HCT116 (cell line): ENCODE measurements around the gene FALEC. TPM values are rescaled to one million over a fixed set of nuclear protein-coding genes. Genes with fewer than 3 reads are reported as not detected.

Source experiments
- ATAC-seq: fragments of 200-7000 bp; cut with Tn5 transposase; 2 replicates; pipeline ENCODE4 v1.9.1; 2020; ENCODE audit warnings: mild to moderate bottlenecking, moderate library complexity
- BruUV-seq: library from RNA; stranded (reverse); fragments of 400-500 nt; replicated peaks from 2 replicates; lab custom pipeline; 2021; lab: Mats Ljungman, UMichigan
- CTCF ChIA-PET: fragments of 300-600 bp; sonication (Branson Sonifier 250); formaldehyde crosslinking; loops from one replicate; lab custom pipeline; 2021; ENCODE audit warnings: antibody characterized with exemption; lab: Charles Lee
- POLR2A ChIA-PET: fragments of 300-600, 350-600 bp; sonication (Branson Sonifier 250); formaldehyde crosslinking; loops from one replicate; lab custom pipeline; 2021; ENCODE audit warnings: antibody characterized with exemption; lab: Charles Lee
- RAD21 ChIA-PET, 2 experiments: fragments of 300-600 bp; sonication (Branson Sonifier 250); formaldehyde crosslinking; loops; one replicate each; lab custom pipeline; 2023; ENCODE audit warnings: low total read pairs in 2 of 2; ENCODE audit not compliant: uncharacterized antibody in 2 of 2, unreplicated experiment in 2 of 2, low non-redundant PET in 1 of 2; lab: Charles Lee
- DNase-seq: peaks from one replicate; pipeline ENCODE4 v3.0.0-alpha.2; 2010; ENCODE audit warnings: low read depth, low spot score
- H2AFZ ChIP-seq: fragments of 200-600 bp; shearing (Covaris generic), sonication (generic); 2 replicates; pipeline ENCODE4 v1.6.1; 2017; ENCODE audit warnings: low read depth, mixed run types, mixed read lengths, antibody characterized with exemption, low read length; ENCODE audit not compliant: poor library complexity, severe bottlenecking
- H3K27ac ChIP-seq: 2 replicates; pipeline ENCODE4 v1.5.1; 2012; ENCODE audit warnings: low read depth, low read length
- H3K27me3 ChIP-seq: fragments of 200-600 bp; sonication (generic); 2 replicates; pipeline ENCODE4 v1.6.1; 2016; ENCODE audit warnings: mixed run types, low read length, mixed read lengths; ENCODE audit not compliant: insufficient read depth
- H3K36me3 ChIP-seq, 2 experiments: fragments of 200-500 bp in 1 of 2; fragments of 200-600 bp in 1 of 2; sonication (Bioruptor generic) in 1 of 2; sonication (generic) in 1 of 2; 2 replicates each; pipeline versions ENCODE4 v1.5.1 to v1.6.1; 2014 to 2016; ENCODE audit warnings: low read length in 2 of 2, inconsistent platforms in 1 of 2, mixed read lengths in 1 of 2, mixed run types in 1 of 2; ENCODE audit not compliant: insufficient read depth in 2 of 2, control insufficient read depth in 1 of 2
- H3K4me1 ChIP-seq, 2 experiments: fragments of 200-600 bp in 1 of 2; sonication (generic) in 1 of 2; 2 replicates each; pipeline versions ENCODE4 v1.5.1 to v1.6.1; 2012 to 2017; ENCODE audit warnings: low read length in 2 of 2, inconsistent platforms in 1 of 2, mild to moderate bottlenecking in 1 of 2, mixed read lengths in 1 of 2, mixed run types in 1 of 2, moderate library complexity in 1 of 2; ENCODE audit not compliant: insufficient read depth in 2 of 2, control insufficient read depth in 1 of 2
- H3K4me2 ChIP-seq: fragments of 200-600 bp; sonication (generic); 2 replicates; pipeline ENCODE4 v1.6.1; 2017; ENCODE audit warnings: mixed run types, low read length, mixed read lengths
- H3K4me3 ChIP-seq, 2 experiments: fragments of 200-600 bp in 1 of 2; sonication (generic) in 1 of 2; replicated peaks in 1 of 2; 2 replicates each; pipeline ENCODE4 v1.5.1; 2011 to 2016; ENCODE audit warnings: low read length in 2 of 2, control low read depth in 1 of 2, low read depth in 1 of 2, mild to moderate bottlenecking in 1 of 2, mixed read lengths in 1 of 2, mixed run types in 1 of 2
- H3K79me2 ChIP-seq: fragments of 200-600 bp; sonication (generic); 2 replicates; pipeline ENCODE4 v1.6.1; 2017; ENCODE audit warnings: mild to moderate bottlenecking, mixed run types, low read length, moderate library complexity, mixed read lengths; ENCODE audit not compliant: insufficient read depth
- H3K9ac ChIP-seq: fragments of 200-600 bp; sonication (generic); 2 replicates; pipeline ENCODE4 v1.6.1; 2016; ENCODE audit warnings: low read length, mixed read lengths
- H3K9me2 ChIP-seq: fragments of 200-600 bp; sonication (generic), shearing (Covaris generic); 2 replicates; pipeline ENCODE4 v1.6.1; 2017; ENCODE audit warnings: mixed run types, mild to moderate bottlenecking, moderate library complexity; ENCODE audit not compliant: insufficient read depth
- H3K9me3 ChIP-seq, 2 experiments: fragments of 200-500 bp in 1 of 2; fragments of 200-600 bp in 1 of 2; sonication (Bioruptor generic) in 1 of 2; sonication (generic) in 1 of 2; 2 replicates each; pipeline ENCODE4 v1.6.1; 2014 to 2017; ENCODE audit warnings: low read length in 2 of 2, mixed read lengths in 2 of 2, inconsistent platforms in 1 of 2, low read depth in 1 of 2, mild to moderate bottlenecking in 1 of 2, mixed run types in 1 of 2, moderate library complexity in 1 of 2; ENCODE audit not compliant: control insufficient read depth in 1 of 2, insufficient read depth in 1 of 2
- H4K20me1 ChIP-seq: fragments of 200-600 bp; sonication (generic), shearing (Covaris generic); 2 replicates; pipeline ENCODE4 v1.6.1; 2017; ENCODE audit warnings: mixed run types, mild to moderate bottlenecking, moderate library complexity; ENCODE audit not compliant: insufficient read depth
- CEBPB ChIP-seq: IDR thresholded peaks from 2 replicates; pipeline ENCODE4 v1.6.1; 2012; ENCODE audit warnings: low read depth
- CTCF ChIP-seq, 3 experiments: fragments of 200-600 bp in 1 of 3; sonication (generic) in 1 of 3; IDR thresholded peaks in 2 of 3; conservative IDR thresholded peaks in 1 of 3; 2 replicates each; pipeline ENCODE4 v1.5.1; 2012 to 2017; ENCODE audit warnings: low read depth in 2 of 3, low read length in 2 of 3, antibody characterized with exemption in 1 of 3, borderline replicate concordance in 1 of 3, control low read depth in 1 of 3, mild to moderate bottlenecking in 1 of 3, mixed read lengths in 1 of 3, mixed run types in 1 of 3, moderate library complexity in 1 of 3; ENCODE audit not compliant: insufficient read depth in 1 of 3
- EGR1 ChIP-seq: IDR thresholded peaks from 2 replicates; pipeline ENCODE4 v1.6.1; 2012; ENCODE audit warnings: low read depth
- EZH2 ChIP-seq: fragments of 200-600 bp; sonication (generic); IDR thresholded peaks from 2 replicates; pipeline ENCODE4 v1.6.1; 2017; ENCODE audit warnings: antibody characterized with exemption, mixed run types
- EZH2phosphoT487 ChIP-seq: fragments of 200-600 bp; IDR thresholded peaks from 2 replicates; pipeline ENCODE4 v1.6.1; 2018; ENCODE audit warnings: antibody characterized with exemption, borderline replicate concordance
- POLR2A ChIP-seq: IDR thresholded peaks from 2 replicates; pipeline ENCODE4 v1.7.0; 2011; ENCODE audit warnings: borderline replicate concordance; ENCODE audit not compliant: insufficient read depth, insufficient read length; ENCODE audit errors: extremely low read depth
- POLR2AphosphoS5 ChIP-seq: IDR thresholded peaks from 2 replicates; pipeline ENCODE4 v1.6.1; 2011; ENCODE audit warnings: mild to moderate bottlenecking, low read depth, low read length, moderate library complexity
- SIN3A ChIP-seq: IDR thresholded peaks from 2 replicates; pipeline ENCODE4 v1.6.1; 2012; ENCODE audit warnings: low read depth
- SP1 ChIP-seq: IDR thresholded peaks from 2 replicates; pipeline ENCODE4 v1.6.1; 2012; ENCODE audit warnings: low read depth
- SRF ChIP-seq: IDR thresholded peaks from 2 replicates; pipeline ENCODE4 v1.6.1; 2012; ENCODE audit warnings: low read depth
- TCF7L2 ChIP-seq: IDR thresholded peaks from 2 replicates; pipeline ENCODE4 v1.7.0; 2011; ENCODE audit warnings: borderline replicate concordance, inconsistent platforms; ENCODE audit not compliant: insufficient read depth, insufficient read length; ENCODE audit errors: extremely low read depth
- ZBTB33 ChIP-seq: IDR thresholded peaks from 2 replicates; pipeline ENCODE4 v1.6.1; 2011; ENCODE audit warnings: mild to moderate bottlenecking, low read length, moderate library complexity; ENCODE audit not compliant: insufficient replicate concordance; ENCODE audit errors: extremely low read depth
- ZFX ChIP-seq: fragments of 450-650 bp; IDR thresholded peaks from 2 replicates; pipeline ENCODE4 v1.6.1; 2017
- ZNF274 ChIP-seq: fragments of 200-500 bp; sonication (Bioruptor generic); IDR thresholded peaks from 2 replicates; pipeline ENCODE4 v1.6.1; 2014; ENCODE audit warnings: mild to moderate bottlenecking, low read depth, low read length, inconsistent platforms
- intact Hi-C: fragments of 100-400 bp; cut with micrococcal nuclease; formaldehyde crosslinking; loops from 2 replicates; pipeline ENCODE4 v1.10.0; 2022
- total RNA-seq: library from RNA; stranded (reverse); gene quantifications from one replicate; pipeline ENCODE4 v1.2.1, GENCODE V29; 2021; ENCODE audit not compliant: unreplicated experiment
- TF ChIP-seq, protein P1 (sequence below): IDR thresholded peaks from 2 replicates; pipeline ENCODE4 v1.6.1; 2012

Gene FALEC
- total RNA-seq, 1 experiment from 2014 or later = 0.59 TPM

- no peak for ATAC-seq
- no TSS peak for BruUV-seq
- RAD21 ChIA-PET = no interaction called here
- H3K4me3 ChIP-seq = no peak overlapping the region
- intact Hi-C loops = no loop called here
- TF ChIP-seq TCF7L2 (no peak), EZH2 (no peak), SP1 (no peak), EGR1 (no peak), ZFX (no peak), SRF (no peak), EZH2phosphoT487 (no peak), CTCF (IDR thresholded peaks at IDR 0.05 in 2 of 3, conservative IDR thresholded peaks at IDR 0.05 in 1 of 3; ENCODE audit: borderline replicate concordance in 1 of 3, insufficient read depth in 1 of 3, low read depth in 2 of 3, low read length in 2 of 3) (no peak), POLR2AphosphoS5 (no peak), ZBTB33 (no peak), ZNF274 (no peak), POLR2A (no peak), CEBPB (no peak), SIN3A (no peak)
- TF ChIP-seq, protein P1, sequence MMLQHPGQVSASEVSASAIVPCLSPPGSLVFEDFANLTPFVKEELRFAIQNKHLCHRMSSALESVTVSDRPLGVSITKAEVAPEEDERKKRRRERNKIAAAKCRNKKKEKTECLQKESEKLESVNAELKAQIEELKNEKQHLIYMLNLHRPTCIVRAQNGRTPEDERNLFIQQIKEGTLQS = no peak
- TF ChIP-seq, all 23 proteins: peak for 0
- no peak overlapping the region for H3K27ac ChIP-seq
- H4K20me1 ChIP-seq = no peaks in the 10 kb centered on the region
- no peaks in the 10 kb centered on the region for H3K9me2 ChIP-seq
- no peak overlapping the region for H3K4me2 ChIP-seq
- H3K9me3 ChIP-seq = no peaks in the 10 kb centered on the region
- no peak overlapping the region for H2AFZ ChIP-seq
- peaks cover 0 to 10% of the 10 kb centered on the region in 2 experiments; a peak in 2 of 4 replicates for H3K4me1 ChIP-seq
- H3K36me3 ChIP-seq = no peaks in the 10 kb centered on the region
- no peak overlapping the region for H3K9ac ChIP-seq
- ChIA-PET POLR2A (interaction anchor here (0.7 kb wide), 1 partner anchor 13 kb away, joined by 4 read pairs; the partner anchor contains the start of gene FALEC), CTCF (interaction anchor here (0.6 kb wide), 1 partner anchor 11 kb away, joined by 4 read pairs; no protein-coding TSS in a partner anchor)
- no peaks in the 10 kb centered on the region for H3K79me2 ChIP-seq
- no peaks in the 10 kb centered on the region for H3K27me3 ChIP-seq
- no peak for DNase-seq
These were observed 13.5 kb downstream of the FALEC start for GRCh38 chr1:150529017-150529416.
